Purkinje cell (primary cell): ENCODE measurements around the gene HSH2D. TPM values are rescaled to one million over a fixed set of nuclear protein-coding genes. Genes with fewer than 3 reads are reported as not detected.

Experiments
- polyA plus RNA-seq: library from polyadenylated mRNA; unstranded; fragments of >200 nt; fragmentation: Nextera tagmentation; gene quantifications from 2 replicates; pipeline ENCODE4 v1.2.1, GENCODE V29; 2014

HSH2D gene, protein sequence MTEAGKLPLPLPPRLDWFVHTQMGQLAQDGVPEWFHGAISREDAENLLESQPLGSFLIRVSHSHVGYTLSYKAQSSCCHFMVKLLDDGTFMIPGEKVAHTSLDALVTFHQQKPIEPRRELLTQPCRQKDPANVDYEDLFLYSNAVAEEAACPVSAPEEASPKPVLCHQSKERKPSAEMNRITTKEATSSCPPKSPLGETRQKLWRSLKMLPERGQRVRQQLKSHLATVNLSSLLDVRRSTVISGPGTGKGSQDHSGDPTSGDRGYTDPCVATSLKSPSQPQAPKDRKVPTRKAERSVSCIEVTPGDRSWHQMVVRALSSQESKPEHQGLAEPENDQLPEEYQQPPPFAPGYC
- not detected in 2 replicates for polyA plus RNA-seq

DNA sequence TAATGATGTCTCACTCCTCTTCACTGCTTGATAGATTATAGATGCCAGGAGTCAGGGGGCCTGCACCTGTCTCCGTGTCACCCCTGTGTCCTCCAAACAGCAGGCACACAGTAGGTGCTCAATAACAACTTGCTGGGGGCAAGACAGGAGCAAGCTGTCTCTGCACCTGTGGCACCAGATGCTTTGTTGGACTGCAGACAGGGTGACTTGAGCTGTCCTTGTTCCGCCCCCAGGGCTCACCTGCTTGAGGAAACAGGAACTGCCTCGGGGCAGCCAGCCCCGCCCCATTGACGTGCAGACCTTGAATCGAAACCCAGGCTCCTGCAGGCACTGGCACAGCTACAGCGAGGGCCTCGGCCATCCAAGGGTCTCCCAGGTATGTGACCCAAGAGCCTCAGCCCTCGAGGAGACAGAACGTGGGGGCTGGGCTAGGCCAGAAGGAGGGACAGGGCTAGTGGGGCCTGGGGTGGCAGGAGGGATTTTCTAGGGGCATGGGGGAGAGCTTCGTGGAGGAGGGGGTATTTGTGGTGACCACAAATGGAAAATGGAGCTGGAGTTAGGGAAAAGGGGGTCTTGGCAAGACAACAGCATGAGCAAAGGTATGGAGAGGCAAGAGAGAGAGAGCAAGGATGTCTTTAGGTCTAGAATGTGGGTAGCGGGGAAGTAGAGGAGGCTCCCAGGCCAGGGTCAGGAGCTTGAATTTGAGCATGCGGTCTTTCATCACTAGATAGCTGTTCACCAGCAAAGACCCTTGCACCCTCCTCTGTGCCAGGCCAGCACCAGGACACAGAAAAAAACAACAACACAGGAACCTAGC is at the start of gene HSH2D:
Gene HSH2D, plus strand, starts transcription at position 287 of the 817 bp plus-strand sequence. CDS start 5,066 bp downstream, outside the sequence.

DNA sequence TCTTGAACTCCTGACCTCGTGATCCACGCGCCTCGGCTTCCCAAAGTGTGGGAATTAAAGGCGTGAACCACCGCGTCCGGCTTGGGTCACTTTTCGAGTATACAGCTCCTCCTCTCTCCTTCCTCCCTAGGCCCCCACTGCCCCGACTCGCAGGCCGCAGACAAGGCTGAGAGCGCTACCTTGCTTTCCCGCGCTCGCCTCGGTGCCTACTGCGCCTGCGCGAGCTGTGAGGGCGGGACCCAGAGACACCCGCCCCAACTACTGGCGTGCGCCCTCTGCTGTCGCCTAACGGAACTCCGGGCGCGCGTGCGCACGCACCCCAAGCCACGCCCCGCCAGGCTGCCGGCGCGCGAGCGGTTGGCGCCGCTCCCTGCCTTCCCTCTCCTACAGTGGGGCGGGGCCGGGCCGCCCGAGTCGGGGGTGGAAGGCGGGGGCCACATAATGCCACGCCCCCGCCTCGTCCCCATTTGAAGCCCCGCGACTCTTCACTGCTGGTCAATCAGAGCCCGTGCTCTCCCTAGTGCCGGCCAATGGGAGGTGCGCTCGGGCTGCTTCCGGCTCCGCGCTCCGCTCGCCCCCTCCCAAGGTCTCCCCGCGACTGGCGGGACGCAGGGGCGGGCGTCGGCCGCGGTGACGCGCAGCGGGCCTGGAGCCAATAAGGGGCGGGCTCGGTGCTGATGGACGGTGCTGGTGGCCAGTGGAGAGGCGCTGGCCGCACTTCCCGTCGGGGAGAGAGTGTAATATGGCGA is 32.2 kb upstream of the HSH2D start, which contains the start of gene RAB8A:
Gene RAB8A, plus strand, starts transcription at position 730 of the 749 bp plus-strand sequence. Its CDS starts 13 bp downstream, at position 743.

DNA sequence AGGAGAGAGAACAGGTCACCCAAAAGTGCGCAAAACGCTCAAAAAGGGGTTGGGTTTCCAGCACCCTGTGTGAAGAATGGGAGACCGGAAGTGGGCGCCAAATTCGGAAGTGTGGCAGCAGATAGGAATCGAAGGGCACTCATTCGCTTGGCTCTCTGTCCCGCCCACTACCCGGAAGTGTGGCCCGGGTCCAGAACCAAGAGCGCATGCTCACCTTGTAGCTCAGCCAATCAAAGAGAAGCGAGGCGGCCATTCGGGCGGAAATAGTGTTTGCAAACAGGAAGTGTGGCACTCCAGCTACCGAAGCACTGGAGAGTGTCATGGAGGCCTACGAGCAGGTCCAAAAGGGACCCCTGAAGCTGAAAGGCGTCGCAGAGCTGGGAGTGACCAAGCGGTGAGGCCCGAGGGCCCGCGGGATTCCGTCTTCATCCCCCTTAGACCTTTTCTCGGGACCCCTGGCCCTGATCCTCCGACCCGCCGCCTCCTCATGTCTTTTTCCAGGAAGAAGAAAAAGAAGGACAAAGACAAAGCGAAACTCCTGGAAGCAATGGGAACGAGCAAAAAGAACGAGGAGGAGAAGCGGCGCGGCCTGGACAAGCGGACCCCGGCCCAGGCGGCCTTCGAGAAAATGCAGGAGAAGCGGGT is 41.8 kb downstream of the HSH2D start, which contains the start of gene FAM32A:
Gene FAM32A, plus strand, starts transcription at position 288 of the 645 bp plus-strand sequence. Its CDS starts 33 bp downstream, at position 321.

DNA sequence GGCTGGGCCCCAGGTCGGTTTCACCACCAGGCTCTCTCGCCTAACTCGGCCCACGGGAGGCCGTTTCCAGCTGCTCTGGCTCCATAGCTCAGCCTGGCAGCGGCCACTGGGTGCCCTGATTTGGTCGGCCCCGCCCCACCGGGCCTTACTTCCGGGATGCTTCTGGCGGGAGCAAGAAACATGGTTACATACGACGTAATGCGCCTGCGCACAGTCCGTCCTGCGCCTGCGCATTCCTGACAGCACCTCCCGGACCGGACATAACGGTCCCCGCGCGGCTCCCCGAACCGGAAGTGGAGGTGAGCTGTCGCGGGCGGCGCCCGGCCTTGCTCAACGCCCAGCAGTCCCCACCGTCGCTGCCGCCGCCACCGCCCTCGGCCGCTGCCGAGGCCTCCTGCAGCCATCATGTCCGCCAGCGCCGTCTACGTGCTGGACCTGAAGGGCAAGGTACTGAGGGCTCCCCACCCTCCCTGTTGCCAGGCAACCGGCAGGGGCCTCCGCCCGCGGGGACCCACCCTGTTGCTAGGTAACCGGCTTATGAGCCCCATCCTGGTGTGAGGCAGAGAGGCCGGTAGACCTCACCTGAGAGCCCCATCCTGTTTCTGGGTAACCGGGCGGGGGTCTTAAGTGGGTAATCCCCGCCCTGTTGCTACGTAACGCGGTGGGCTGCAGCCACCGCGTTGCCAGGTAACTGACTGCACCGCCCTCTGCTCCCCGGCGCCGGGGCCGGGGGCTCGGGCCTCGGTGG is 54.3 kb downstream of the HSH2D start, which contains the start of gene AP1M1:
Gene AP1M1, plus strand, starts transcription at position 290 of the 748 bp plus-strand sequence. Its CDS starts 116 bp downstream, at position 406.

Other genes with a start within 250 kb of the HSH2D start
- not detected in 2 replicates for gene CYP4F2, start 245.6 kb upstream of the HSH2D start, polyA plus RNA-seq
- gene CYP4F11, start 209.2 kb upstream of the HSH2D start, polyA plus RNA-seq = 0.89 and 1.3 TPM in 2 replicates
- gene OR10H4, start 194.7 kb upstream of the HSH2D start, polyA plus RNA-seq = not detected in 2 replicates
- 19.5 and 26.0 TPM in 2 replicates for gene TPM4, start 67.2 kb upstream of the HSH2D start, polyA plus RNA-seq
- gene RAB8A, start 31.8 kb upstream of the HSH2D start, polyA plus RNA-seq = 14.8 and 20.2 TPM in 2 replicates
- gene CIB3, start 29.8 kb downstream of the HSH2D start, polyA plus RNA-seq = not detected in 2 replicates
- 61.8 and 79.9 TPM in 2 replicates for gene FAM32A, start 41.7 kb downstream of the HSH2D start, polyA plus RNA-seq
- 8.9 and 9.0 TPM in 2 replicates for gene AP1M1, start 54.2 kb downstream of the HSH2D start, polyA plus RNA-seq
- gene KLF2, start 181.1 kb downstream of the HSH2D start, polyA plus RNA-seq = not detected in 2 replicates